HCT116 (cell line): Measurements from ENCODE around the gene POLR1A. TPM values are rescaled to one million over a fixed set of nuclear protein-coding genes. Genes with fewer than 3 reads are reported as not detected.

Experiments
- ATAC-seq: fragments of 200-7000 bp; cut with Tn5 transposase; 2 replicates; pipeline ENCODE4 v1.9.1; 2020; ENCODE audit warnings: mild to moderate bottlenecking, moderate library complexity
- BruUV-seq: library from RNA; stranded (reverse); fragments of 400-500 nt; replicated peaks from 2 replicates; lab custom pipeline; 2021; lab: Mats Ljungman, UMichigan
- CTCF ChIA-PET: fragments of 300-600 bp; sonication (Branson Sonifier 250); formaldehyde crosslinking; loops from one replicate; lab custom pipeline; 2021; ENCODE audit warnings: antibody characterized with exemption; lab: Charles Lee
- POLR2A ChIA-PET: fragments of 300-600, 350-600 bp; sonication (Branson Sonifier 250); formaldehyde crosslinking; loops from one replicate; lab custom pipeline; 2021; ENCODE audit warnings: antibody characterized with exemption; lab: Charles Lee
- RAD21 ChIA-PET, 2 experiments: fragments of 300-600 bp; sonication (Branson Sonifier 250); formaldehyde crosslinking; loops; one replicate each; lab custom pipeline; 2023; ENCODE audit warnings: low total read pairs in 2 of 2; ENCODE audit not compliant: uncharacterized antibody in 2 of 2, unreplicated experiment in 2 of 2, low non-redundant PET in 1 of 2; lab: Charles Lee
- DNase-seq: peaks from one replicate; pipeline ENCODE4 v3.0.0-alpha.2; 2010; ENCODE audit warnings: low read depth, low spot score
- H2AFZ ChIP-seq: fragments of 200-600 bp; shearing (Covaris generic), sonication (generic); 2 replicates; pipeline ENCODE4 v1.6.1; 2017; ENCODE audit warnings: low read depth, mixed run types, mixed read lengths, antibody characterized with exemption, low read length; ENCODE audit not compliant: poor library complexity, severe bottlenecking
- H3K27ac ChIP-seq: 2 replicates; pipeline ENCODE4 v1.5.1; 2012; ENCODE audit warnings: low read depth, low read length
- H3K27me3 ChIP-seq: fragments of 200-600 bp; sonication (generic); 2 replicates; pipeline ENCODE4 v1.6.1; 2016; ENCODE audit warnings: mixed run types, low read length, mixed read lengths; ENCODE audit not compliant: insufficient read depth
- H3K36me3 ChIP-seq, 2 experiments: fragments of 200-500 bp in 1 of 2; fragments of 200-600 bp in 1 of 2; sonication (Bioruptor generic) in 1 of 2; sonication (generic) in 1 of 2; 2 replicates each; pipeline versions ENCODE4 v1.5.1 to v1.6.1; 2014 to 2016; ENCODE audit warnings: low read length in 2 of 2, inconsistent platforms in 1 of 2, mixed read lengths in 1 of 2, mixed run types in 1 of 2; ENCODE audit not compliant: insufficient read depth in 2 of 2, control insufficient read depth in 1 of 2
- H3K4me1 ChIP-seq, 2 experiments: fragments of 200-600 bp in 1 of 2; sonication (generic) in 1 of 2; 2 replicates each; pipeline versions ENCODE4 v1.5.1 to v1.6.1; 2012 to 2017; ENCODE audit warnings: low read length in 2 of 2, inconsistent platforms in 1 of 2, mild to moderate bottlenecking in 1 of 2, mixed read lengths in 1 of 2, mixed run types in 1 of 2, moderate library complexity in 1 of 2; ENCODE audit not compliant: insufficient read depth in 2 of 2, control insufficient read depth in 1 of 2
- H3K4me2 ChIP-seq: fragments of 200-600 bp; sonication (generic); 2 replicates; pipeline ENCODE4 v1.6.1; 2017; ENCODE audit warnings: mixed run types, low read length, mixed read lengths
- H3K4me3 ChIP-seq, 2 experiments: fragments of 200-600 bp in 1 of 2; sonication (generic) in 1 of 2; replicated peaks in 1 of 2; 2 replicates each; pipeline ENCODE4 v1.5.1; 2011 to 2016; ENCODE audit warnings: low read length in 2 of 2, control low read depth in 1 of 2, low read depth in 1 of 2, mild to moderate bottlenecking in 1 of 2, mixed read lengths in 1 of 2, mixed run types in 1 of 2
- H3K79me2 ChIP-seq: fragments of 200-600 bp; sonication (generic); 2 replicates; pipeline ENCODE4 v1.6.1; 2017; ENCODE audit warnings: mild to moderate bottlenecking, mixed run types, low read length, moderate library complexity, mixed read lengths; ENCODE audit not compliant: insufficient read depth
- H3K9ac ChIP-seq: fragments of 200-600 bp; sonication (generic); 2 replicates; pipeline ENCODE4 v1.6.1; 2016; ENCODE audit warnings: low read length, mixed read lengths
- H3K9me2 ChIP-seq: fragments of 200-600 bp; sonication (generic), shearing (Covaris generic); 2 replicates; pipeline ENCODE4 v1.6.1; 2017; ENCODE audit warnings: mixed run types, mild to moderate bottlenecking, moderate library complexity; ENCODE audit not compliant: insufficient read depth
- H3K9me3 ChIP-seq, 2 experiments: fragments of 200-500 bp in 1 of 2; fragments of 200-600 bp in 1 of 2; sonication (Bioruptor generic) in 1 of 2; sonication (generic) in 1 of 2; 2 replicates each; pipeline ENCODE4 v1.6.1; 2014 to 2017; ENCODE audit warnings: low read length in 2 of 2, mixed read lengths in 2 of 2, inconsistent platforms in 1 of 2, low read depth in 1 of 2, mild to moderate bottlenecking in 1 of 2, mixed run types in 1 of 2, moderate library complexity in 1 of 2; ENCODE audit not compliant: control insufficient read depth in 1 of 2, insufficient read depth in 1 of 2
- H4K20me1 ChIP-seq: fragments of 200-600 bp; sonication (generic), shearing (Covaris generic); 2 replicates; pipeline ENCODE4 v1.6.1; 2017; ENCODE audit warnings: mixed run types, mild to moderate bottlenecking, moderate library complexity; ENCODE audit not compliant: insufficient read depth
- FOSL1 ChIP-seq: IDR thresholded peaks from 2 replicates; pipeline ENCODE4 v1.6.1; 2012; ENCODE audit warnings: low read depth
- intact Hi-C: fragments of 100-400 bp; cut with micrococcal nuclease; formaldehyde crosslinking; loops from 2 replicates; pipeline ENCODE4 v1.10.0; 2022
- total RNA-seq: library from RNA; stranded (reverse); gene quantifications from one replicate; pipeline ENCODE4 v1.2.1, GENCODE V29; 2021; ENCODE audit not compliant: unreplicated experiment
- TF ChIP-seq, protein P1 (sequence below): IDR thresholded peaks from 2 replicates; pipeline ENCODE4 v1.6.1; 2012; ENCODE audit warnings: low read depth
- TF ChIP-seq, protein P2 (sequence below): IDR thresholded peaks from 2 replicates; pipeline ENCODE4 v1.6.1; 2012

POLR1A gene
- total RNA-seq, 1 experiment from 2014 or later = 46.6 TPM

GRCh38 chr2:86022661-86023365, 82.9 kb downstream of the POLR1A start:
- BruUV-seq = TSS peak; percentile 11
- CTCF ChIA-PET = no interaction called here
- ATAC-seq (no peak), DNase-seq (no peak)
- Histone ChIP-seq H3K27ac (no peak overlapping the region), H3K9ac (no peak overlapping the region), H3K27me3 (no peaks in the 10 kb centered on the region), H2AFZ (no peak overlapping the region), H3K9me2 (no peaks in the 10 kb centered on the region), H4K20me1 (no peaks in the 10 kb centered on the region), H3K4me1 (peaks cover 3 to 6% of the 10 kb centered on the region in 2 experiments), H3K79me2 (no peaks in the 10 kb centered on the region), H3K36me3 (peaks cover 4 to 21% of the 10 kb centered on the region in 2 experiments; a peak in 3 of 4 replicates), H3K4me3 (no peak overlapping the region), H3K9me3 (no peaks in the 10 kb centered on the region), H3K4me2 (no peak overlapping the region)
- intact Hi-C loops = no loop called here
- POLR2A ChIA-PET = no interaction called here
- RAD21 ChIA-PET = interaction anchor here in 1 of 2 experiments (0.7 to 2.0 kb wide), 2 partner anchors 196 to 302 kb away, joined by 3 to 5 read pairs; no protein-coding TSS in a partner anchor
- TF ChIP-seq, protein P1, sequence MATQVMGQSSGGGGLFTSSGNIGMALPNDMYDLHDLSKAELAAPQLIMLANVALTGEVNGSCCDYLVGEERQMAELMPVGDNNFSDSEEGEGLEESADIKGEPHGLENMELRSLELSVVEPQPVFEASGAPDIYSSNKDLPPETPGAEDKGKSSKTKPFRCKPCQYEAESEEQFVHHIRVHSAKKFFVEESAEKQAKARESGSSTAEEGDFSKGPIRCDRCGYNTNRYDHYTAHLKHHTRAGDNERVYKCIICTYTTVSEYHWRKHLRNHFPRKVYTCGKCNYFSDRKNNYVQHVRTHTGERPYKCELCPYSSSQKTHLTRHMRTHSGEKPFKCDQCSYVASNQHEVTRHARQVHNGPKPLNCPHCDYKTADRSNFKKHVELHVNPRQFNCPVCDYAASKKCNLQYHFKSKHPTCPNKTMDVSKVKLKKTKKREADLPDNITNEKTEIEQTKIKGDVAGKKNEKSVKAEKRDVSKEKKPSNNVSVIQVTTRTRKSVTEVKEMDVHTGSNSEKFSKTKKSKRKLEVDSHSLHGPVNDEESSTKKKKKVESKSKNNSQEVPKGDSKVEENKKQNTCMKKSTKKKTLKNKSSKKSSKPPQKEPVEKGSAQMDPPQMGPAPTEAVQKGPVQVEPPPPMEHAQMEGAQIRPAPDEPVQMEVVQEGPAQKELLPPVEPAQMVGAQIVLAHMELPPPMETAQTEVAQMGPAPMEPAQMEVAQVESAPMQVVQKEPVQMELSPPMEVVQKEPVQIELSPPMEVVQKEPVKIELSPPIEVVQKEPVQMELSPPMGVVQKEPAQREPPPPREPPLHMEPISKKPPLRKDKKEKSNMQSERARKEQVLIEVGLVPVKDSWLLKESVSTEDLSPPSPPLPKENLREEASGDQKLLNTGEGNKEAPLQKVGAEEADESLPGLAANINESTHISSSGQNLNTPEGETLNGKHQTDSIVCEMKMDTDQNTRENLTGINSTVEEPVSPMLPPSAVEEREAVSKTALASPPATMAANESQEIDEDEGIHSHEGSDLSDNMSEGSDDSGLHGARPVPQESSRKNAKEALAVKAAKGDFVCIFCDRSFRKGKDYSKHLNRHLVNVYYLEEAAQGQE = no peak
- TF ChIP-seq FOSL1 = no peak
- TF ChIP-seq, protein P2, sequence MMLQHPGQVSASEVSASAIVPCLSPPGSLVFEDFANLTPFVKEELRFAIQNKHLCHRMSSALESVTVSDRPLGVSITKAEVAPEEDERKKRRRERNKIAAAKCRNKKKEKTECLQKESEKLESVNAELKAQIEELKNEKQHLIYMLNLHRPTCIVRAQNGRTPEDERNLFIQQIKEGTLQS = no peak
